CD4-positive, alpha-beta T cell treated with Interleukin-6 at 100 ng/mL for 8 hours (primary cell): ENCODE data around the gene TCP11.

Experiments
- DNase-seq: peaks from one replicate; pipeline ENCODE4 v3.0.0-alpha.2; 2020; ENCODE audit warnings: mixed read lengths, low spot score

Gene TCP11

DNA sequence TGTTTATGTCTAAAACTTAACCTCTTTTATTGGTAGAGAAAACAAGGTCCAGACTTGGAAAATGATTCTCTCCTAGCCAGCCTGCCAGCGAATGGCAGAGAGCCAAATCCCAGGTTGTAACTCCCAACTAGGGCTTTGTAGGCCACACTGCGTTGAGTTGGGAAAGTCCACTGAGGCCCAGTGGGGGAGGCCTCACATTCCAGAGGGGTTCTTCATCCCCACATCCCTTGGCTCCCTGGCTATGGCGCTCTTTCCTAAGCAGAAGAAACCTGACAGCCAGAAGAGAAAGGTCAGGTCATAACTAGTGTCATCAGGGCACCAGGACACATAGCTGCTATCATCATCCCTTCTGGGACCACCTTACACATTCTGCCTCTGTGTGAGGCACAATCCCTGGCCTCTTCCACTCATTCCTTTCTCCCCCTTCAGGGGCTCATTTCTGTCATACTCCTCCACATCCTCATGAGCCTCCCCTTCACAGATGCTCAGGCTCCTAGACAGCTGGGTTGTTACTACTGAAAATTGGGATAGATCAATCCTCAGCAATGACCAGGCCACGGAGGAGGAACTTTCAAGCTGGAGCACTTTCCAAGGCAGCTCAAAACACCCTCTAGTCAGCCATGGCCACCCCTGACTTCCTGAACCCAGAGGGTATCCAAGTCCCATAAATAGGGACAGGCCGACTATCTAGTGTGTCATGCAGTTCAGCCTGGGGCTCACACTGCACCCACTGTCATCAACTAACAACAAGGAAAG lies 48.6 kb downstream of the TCP11 start:
- DNase-seq, result no peak

DNA sequence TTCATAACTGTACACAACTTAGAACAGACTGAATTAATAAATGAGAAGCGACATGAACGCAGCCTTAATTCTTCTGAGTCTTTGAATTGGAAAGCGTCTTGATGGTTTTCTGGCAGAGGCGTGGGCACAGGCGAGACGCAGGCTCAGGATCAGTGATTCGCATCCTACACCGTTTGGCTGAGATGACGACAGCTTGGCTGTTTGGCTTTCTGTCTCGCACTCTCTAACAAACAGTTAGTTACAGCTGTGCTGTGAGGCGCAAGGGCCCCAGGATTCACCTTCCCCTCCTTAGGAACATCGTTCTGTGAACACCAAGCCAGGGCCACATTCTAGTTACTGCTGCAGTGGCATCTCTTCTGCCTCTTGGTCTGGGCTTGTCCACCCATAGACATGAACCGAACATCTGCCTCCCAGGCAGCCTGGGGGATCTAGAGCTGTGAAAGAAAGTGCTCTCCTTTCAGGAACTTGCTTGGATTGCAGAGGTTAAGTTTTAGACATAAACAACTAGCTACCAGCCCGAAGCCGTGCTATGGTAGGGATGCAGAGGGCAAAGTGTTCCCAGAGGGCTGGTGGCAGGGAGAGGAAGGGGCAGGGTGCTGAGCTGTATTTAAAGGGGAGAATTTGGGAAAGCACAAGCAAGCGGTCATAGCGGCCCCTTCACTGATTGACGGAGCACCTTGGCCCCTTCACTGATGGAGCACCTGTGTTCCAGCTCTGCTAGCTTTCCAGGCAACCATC lies 49.6 kb downstream of the TCP11 start:
- DNase-seq, result no peak

DNA sequence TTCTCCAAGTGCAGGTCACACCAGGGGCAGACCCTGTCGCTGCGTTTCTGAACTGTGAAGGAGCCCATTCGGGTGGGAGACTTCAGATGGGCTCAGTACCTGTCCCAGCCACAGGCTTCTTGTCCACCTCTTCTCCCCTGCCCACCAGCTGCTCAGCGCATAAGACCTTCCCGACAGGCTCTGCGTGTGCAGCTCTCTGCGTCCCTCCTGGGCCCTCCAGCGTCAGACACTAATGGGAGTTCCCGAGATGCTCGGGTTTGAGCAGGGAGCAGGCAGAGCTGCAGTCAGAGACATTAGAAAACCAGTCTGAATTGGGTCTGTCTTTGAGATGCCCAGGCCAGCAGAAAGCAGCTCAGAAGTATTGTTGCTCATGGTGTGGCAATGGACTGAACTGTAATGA lies 50.4 kb downstream of the TCP11 start:
- no peak for DNase-seq

DNA sequence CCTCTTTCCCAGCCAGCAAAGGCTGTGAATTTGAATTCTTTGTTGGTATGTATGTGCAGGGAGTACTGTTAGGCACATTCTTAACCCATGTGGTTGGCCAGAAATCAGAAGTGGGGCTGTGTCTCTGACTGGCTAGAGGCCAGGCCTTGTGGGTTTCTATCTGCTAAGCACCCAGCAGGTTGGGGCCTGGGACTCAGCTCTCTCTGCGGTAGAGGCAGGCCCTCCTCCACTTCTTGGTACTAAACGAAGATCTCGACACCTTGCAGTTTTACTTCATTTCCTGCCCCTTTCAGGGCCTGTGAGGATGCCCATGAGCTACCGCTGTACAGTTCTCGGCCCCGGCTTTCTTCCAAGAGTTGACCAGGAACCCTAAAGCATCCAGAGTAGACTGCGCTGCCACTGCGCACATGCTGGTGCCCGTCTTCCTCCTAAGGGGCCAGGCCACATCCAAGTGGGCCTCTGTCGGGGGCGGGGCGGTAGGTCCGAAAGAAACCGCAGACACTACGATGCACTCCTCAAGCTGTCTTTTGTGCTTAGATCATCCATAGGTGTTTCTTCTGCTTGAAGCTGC lies 51.1 kb downstream of the TCP11 start:
- DNase-seq, result no peak

DNA sequence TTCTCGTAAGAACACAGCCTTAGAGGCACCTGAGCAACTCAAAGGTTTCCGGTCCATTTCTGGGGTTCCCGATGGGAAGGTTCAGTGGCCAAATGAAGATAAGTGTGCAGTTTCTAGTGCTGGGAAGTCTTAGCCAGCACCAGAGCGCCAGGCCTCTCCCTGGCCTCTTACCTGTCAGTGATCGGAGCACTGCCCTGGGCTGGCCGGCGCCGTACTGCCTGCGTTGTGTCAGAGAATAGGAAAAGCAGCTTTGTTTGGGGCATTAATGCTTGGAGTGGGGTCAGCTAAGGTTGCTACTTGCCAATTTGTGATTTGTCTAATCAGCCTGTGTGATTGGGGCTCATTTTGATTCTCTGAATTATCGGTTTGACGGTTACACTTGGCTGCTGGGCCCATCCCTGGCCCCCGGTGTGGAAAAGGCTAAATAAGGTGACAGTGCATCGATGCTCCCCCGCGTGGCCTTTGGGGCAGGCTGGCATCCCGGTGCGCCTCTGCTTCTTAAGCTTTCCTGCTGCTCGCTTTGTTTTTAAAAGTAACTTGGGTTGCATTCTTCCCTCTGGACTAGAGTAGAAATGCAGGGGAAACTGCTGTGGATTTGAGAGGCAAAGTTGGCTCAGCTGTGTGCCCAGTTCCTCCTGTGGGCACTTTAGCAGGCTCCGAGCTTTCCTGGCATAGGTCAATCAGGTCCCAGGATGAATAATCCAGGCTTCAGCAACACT lies 51.8 kb downstream of the TCP11 start:
- no peak for DNase-seq

DNA sequence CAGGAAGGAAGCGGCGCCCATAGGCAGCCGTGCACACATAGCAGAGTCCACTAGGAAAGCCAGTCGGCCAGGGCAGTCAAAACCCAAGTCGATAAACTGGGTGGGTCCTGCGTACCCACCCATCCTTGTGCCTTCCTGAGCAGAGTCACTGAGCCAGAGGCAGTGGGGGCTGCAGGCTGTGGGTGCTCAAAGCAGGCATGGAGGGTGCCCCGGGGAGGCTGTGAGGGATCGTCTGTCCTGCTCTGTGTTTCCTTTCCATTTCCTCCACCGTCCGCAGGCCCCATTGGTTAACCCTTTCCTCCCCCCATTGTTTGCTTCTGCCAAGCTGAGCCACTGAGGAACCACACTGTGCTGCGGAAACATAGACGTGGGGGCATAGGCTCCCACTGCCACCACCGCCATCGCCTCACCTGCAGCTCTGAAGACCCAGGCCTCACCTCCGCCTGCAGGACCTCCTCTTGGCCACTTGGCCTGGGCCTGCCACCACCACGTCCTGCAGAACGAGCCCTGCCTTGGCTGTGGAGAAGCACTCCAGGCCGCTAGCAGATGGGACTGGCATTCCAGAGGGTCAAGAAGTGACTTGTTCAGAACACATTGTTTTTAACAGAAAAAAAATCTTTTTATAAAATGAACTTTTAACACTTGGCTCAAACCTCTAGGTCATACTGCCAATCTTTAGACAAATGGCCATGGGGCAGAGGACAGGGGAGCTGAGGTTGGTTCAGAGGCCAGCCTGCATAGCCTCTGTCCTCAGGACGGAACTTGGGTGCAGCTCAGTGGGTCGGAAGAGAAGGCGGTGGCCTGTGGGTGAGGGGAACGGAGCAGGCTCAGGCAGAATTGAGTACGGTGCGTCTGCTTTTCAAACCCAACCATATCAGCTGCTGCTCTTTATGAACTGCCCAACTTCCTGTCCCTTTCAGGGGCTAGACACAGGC lies 52.6 kb downstream of the TCP11 start:
- DNase-seq, result no peak

DNA sequence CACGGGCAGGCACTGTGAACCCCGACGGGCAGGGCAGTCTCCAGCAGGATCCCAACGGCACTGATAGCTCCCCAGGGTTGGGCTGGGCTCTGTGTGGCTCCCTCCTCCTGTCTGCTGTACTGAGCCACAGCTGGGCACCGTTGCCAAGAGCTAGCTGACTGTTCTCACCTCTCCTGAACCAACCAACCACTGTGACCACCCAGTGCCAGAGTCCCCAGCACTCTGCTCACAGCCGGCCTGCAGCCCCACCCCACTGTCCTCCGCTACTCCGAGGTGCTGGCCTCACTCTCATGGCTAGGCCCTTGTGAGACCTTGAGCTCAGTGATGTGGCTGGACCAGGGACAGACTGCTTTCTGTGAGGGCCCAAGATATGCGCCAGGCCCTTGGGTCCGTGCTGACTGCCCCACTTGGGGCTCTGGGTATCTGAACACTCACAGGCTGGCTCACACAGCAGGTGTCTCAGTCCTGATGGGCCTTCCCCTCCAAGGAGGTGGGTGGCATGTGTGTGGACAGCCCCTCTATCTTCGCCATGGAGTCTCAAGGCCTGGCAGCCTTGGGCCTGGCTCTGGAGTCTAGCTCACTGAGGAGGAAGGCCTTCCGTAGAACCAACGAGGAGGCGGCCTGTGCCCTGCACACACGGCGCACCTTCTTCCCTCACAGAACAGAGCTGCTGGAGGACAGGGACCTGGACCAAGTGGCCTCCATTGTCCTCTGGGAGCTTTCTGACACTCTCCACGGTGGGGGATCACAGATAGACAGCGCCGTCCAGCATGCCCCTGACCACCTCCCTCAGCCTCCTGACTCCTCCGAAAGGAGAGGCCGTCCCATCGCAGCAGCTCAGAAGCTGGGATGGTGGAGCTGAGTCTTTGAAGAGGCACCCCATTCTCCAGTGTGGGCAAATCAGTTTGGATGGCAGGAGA lies 53.5 kb downstream of the TCP11 start:
- DNase-seq, result no peak

DNA sequence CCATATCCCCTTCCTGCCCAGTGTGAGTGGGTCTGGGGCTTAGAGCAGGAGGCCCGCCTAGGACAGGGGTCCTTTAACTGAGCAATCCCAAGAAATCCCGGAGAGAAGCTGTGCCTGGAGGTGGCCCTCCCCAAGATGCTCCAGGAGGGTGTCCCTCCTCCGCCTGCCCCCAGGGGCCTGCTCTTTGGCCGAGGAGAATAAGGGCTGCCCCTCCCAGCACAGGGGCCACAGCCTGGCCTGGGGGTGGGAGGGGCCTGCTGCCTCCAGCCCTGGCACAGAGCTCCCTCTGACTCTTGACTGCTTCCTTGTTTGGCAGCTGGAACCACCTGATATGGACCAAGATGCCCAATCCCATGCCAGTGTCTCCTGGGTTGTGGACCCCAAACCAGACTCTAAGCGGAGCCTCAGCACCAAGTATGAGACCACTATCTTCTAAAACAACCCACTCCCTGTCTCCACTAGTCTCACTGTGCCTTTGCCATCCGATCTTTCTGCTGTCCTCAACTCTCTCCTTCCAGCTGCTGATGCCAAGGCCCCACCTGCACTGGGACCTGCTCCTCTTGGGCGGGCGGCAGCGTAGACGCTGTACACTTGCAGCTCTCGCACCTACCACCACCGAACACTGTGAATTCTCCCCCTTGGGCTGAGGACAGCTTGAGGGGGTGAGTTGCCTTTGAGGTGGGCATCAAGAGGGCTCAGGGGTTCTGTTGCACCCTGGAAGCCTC lies 54.3 kb downstream of the TCP11 start:
- no peak for DNase-seq

DNA sequence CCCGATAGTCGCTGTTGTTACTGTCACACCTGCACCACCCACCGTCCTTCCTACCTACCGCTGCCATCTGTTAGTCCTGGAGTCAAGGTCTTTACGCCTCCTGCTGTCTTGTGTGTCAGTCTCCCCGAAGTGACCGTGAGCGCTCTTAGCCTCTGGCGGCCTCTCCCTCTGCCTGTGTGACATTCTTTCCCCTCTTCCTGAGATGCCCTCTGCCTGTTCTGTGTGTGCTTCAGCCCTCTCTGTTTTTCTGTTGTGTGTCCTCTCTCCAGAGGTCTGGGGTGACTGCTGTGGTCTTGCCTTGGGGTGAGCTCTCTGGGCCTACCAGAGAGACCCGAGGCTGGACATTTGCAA lies 54.9 kb downstream of the TCP11 start:
- DNase-seq, result no peak

DNA sequence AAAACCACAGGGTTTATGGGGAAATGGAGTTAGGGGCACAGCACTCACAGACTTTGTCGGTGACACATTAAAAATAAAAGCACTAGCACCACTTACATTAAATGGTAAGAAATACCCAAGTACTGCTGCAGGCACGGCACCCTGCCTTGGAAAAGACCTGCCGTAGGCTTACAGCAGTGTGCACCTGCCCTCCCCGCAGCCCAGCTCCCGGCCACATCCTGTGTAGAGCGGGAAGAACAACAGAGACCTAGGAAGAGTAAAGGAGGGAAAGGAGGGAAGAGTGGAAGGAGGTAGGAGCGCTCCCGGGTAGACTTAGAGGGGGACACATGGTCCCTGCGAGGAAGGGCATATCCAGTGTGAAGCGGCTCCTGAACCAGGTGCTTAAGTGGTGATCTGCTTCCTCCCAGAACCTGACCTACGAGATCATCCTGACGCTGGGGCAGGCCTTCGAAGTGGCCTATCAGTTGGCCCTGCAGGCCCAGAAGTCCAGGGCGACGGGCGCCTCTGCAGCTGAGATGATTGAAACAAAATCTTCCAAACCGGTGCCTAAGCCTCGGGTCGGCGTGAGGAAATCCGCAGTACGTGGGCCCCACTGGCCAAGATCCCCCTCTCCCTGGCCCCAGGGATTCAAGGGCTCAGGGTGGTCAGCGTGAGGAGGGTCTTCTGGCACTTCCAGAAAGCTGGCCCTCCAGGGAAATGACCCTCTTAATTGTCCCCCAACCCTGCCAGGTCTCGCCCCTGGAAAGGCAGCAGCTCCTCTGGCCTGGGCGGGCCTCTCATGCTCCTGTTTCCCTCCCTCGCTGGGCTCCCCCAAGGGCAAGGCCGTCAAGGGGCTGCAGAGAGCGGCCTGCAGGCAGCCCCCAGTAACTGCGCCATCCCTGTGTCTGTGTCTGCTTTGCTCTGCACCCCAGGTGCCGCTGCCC lies 55.5 kb downstream of the TCP11 start:
- DNase-seq, result no peak

DNA sequence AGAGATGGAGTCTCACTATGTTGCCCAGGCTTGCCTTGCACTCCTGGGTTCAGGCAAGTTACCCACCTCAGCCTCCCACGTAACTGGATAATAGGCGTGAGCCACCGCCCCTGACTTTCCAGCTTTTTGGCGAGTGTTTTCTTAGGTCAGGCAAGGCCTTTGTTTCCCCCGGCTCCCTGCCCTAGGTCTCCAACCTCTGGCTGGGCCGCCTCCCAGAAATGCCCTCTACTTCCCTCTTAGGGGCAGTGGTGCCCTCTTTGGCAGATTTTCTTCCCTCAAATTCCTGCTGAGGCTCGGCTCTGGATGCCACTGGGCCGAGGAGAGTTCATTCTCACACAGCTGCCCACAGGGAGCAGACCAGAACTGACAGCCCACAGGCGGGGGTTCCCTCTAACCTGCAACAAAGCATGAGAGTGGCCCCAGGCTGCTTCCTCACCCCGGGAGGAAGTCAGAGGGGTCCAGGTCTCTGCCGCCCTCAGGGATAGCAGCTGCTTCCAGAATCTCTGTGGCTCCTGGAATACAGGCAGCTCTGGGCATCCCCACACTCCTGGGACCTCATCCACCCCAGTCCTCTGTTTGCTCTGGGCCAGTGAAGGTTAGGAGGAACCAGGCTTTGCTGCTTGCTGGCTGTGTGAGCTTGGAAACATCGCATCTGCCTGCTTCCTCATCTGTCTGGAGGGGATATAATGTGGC lies 56.5 kb downstream of the TCP11 start:
- no peak for DNase-seq

DNA sequence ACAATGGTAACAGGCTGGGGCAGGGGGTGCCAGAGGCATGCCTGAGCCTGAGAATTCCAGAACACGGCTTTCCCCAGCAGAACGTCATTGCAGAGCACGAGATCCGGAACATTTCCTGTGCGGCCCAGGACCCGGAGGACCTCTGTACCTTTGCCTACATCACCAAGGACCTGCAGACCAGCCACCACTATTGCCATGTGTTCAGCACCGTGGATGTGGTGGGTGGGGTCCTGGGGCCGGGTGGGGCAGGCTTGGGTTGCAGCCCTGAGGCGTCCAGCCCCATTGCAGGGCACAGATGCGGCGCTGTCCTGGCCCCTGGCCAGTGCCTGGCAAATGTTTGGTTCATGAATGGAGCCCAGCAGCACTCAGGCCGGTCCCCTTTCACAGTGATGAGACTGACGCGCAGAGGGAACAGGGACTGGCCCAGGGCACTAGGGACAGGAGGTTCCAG lies 57.1 kb downstream of the TCP11 start:
- DNase-seq, result no peak

DNA sequence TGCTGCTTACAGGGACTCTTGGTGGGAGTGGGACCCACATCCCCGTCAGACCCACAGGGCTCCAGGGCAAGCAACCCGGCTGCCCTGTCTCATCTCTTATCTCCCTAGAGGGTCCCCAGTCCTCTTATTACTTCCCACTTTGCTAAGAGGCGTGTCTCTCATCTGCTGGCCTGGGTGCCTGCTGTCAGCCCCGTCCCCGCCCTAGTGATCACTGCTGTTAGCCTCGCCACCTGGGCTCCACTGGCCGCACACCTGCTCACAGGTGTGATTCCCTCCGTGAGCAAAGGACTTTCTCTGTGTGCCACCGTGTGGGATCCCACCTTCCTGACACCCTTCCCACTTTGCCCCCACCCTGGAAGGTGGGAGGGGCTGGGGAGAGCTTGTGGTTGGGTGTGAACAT lies 57.6 kb downstream of the TCP11 start:
- no peak for DNase-seq

DNA sequence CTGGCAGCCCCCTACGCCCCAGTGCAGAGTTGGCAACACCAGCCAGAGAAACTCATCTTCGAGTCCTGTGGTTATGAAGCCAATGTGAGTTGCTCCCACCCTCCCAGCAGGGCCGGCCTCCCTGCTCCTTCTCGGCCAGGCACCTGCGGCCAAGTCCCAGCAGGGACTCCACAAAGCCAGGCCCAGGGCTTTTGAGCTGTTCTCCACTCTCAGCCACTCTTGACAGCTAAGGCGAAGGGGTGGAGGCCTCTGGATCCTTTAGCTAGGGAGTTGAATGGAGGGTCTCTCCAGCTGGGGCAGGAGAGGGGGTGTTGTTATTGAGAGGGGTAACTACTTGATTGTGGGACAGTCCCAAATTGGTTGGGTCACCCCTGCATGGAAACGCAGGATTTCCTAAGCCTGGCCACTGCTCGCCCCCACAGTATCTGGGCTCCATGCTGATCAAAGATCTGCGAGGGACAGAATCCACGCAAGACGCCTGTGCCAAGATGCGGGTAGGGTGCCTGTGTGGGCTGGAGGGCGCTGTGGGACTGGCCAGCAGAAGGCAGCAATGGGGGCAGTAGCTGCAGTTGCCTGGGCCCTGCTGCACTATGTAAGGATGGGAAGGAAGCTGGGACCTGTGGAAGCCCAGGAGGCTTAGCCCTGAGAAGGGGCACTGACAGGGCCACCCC lies 58.3 kb downstream of the TCP11 start:
- no peak for DNase-seq

DNA sequence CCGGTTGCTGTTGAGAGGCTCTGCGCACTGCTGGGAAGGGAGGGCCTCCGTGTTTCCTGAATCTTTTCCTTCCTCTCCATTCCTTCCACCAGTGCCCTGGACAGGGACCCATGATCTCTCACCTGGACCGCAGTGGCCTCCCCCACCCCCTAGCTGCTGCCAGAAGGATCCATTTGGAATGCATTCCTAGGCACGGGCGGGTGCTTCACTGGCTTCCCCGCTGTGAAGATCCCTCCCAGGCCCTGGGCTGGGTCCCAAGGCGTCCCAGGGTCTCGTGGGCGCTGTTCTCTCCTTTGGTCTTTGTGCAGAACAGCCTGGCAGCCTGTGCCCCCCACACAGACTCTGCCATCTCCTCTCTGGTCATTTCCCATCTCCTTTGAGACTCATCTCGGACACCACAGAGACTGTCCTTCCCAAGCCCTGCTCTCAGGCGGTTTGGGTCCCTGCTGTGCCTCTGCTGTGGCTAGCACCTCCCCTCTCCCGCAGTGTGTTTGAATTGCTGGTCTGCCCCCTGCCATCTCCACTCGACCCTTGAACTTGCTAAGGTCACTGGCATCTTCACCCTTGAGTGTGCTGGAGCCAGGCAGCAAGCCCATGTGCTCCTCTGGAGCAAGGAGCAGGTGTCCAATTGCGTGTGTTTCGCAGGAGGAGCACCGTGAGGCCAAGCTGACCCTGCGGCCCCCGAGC lies 59.0 kb downstream of the TCP11 start:
- no peak for DNase-seq

DNA sequence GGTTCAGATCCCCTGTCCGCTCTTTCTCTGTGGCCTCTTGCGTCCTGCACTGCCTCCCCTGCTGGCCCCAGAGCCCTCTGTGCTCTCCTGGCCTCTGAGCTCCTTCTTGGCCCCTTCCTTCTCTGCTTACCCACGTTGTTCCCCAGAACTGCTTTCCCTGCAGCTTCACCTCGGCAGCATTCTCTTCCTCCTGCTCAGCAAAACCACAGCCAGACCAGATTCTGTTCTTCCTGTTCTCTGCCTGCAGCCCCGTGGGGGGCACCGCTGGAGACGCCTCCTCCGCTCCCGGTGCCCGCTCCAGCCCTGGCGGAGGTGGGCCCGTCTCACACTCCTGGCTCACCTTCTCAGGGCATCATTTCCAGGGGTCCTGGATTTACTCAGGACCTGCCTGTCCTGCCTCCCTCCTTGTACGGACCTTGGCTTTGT lies 59.7 kb downstream of the TCP11 start:
- no peak for DNase-seq
